GM06990 (cell line): ENCODE results near the gene ADRA2B.

ENCODE experiments used
- DNase-seq: peaks from one replicate; pipeline ENCODE4 v3.0.0-alpha.2; 2011; ENCODE audit not compliant: insufficient read length; ENCODE audit errors: extremely low read depth
- H3K27me3 ChIP-seq: replicated peaks from 2 replicates; pipeline ENCODE4 v1.6.0; 2011; ENCODE audit warnings: low read length; ENCODE audit not compliant: control insufficient read depth, insufficient read depth
- H3K36me3 ChIP-seq: 2 replicates; pipeline ENCODE4 v1.5.1; 2011; ENCODE audit warnings: low read length; ENCODE audit not compliant: control insufficient read depth, insufficient read depth
- H3K4me3 ChIP-seq: replicated peaks from 2 replicates; pipeline ENCODE4 v1.5.1; 2011; ENCODE audit warnings: low read depth, mild to moderate bottlenecking, control low read depth, low read length
- CTCF ChIP-seq: IDR thresholded peaks from 2 replicates; pipeline ENCODE4 v1.5.1; 2011; ENCODE audit warnings: low read length, control low read depth, mild to moderate bottlenecking, inconsistent platforms; ENCODE audit not compliant: insufficient read depth, poor library complexity, severe bottlenecking

The ADRA2B gene

GRCh38 chr2:96138179-96139145 lies 22.1 kb upstream of the ADRA2B start, which contains the start of gene ASTL:
Gene ASTL (minus strand): TSS chr2:96138502. CDS start chr2:96138436, 66 bp downstream.
- Histone ChIP-seq H3K36me3 (peaks cover 11% of the 10 kb centered on the region), H3K4me3 (no peak within 1 kb of the TSS), H3K27me3 (no peaks in the 10 kb centered on the region)
- peak; percentile 56 for DNase-seq
- TF ChIP-seq CTCF, result peak; percentile 76

GRCh38 chr2:96137321-96138178 lies 21.2 kb upstream of the ADRA2B start:
- no peak for TF ChIP-seq CTCF
- H3K27me3 ChIP-seq, result no peaks in the 10 kb centered on the region
- DNase-seq, result no peak
- peaks cover 4% of the 10 kb centered on the region for H3K36me3 ChIP-seq
- H3K4me3 ChIP-seq, result no peak overlapping the region

- Histone ChIP-seq H3K27me3 (no peaks in the 10 kb centered on the region), H3K4me3 (no peak overlapping the region), H3K36me3 (no peaks in the 10 kb centered on the region; the same call in 1 of the 2 replicates)
- no peak for TF ChIP-seq CTCF
- DNase-seq, result no peak
Measured at GRCh38 chr2:96136129-96136720, 19.9 kb upstream of the ADRA2B start.

GRCh38 chr2:96135621-96136020 lies 19.2 kb upstream of the ADRA2B start:
- Histone ChIP-seq H3K36me3 (no peaks in the 10 kb centered on the region), H3K4me3 (no peak overlapping the region), H3K27me3 (no peaks in the 10 kb centered on the region)
- TF ChIP-seq CTCF, result no peak
- no peak for DNase-seq

GRCh38 chr2:96135171-96135570 lies 18.8 kb upstream of the ADRA2B start:
- H3K4me3 ChIP-seq, result no peak overlapping the region
- H3K36me3 ChIP-seq, result no peaks in the 10 kb centered on the region
- no peak for DNase-seq
- no peaks in the 10 kb centered on the region for H3K27me3 ChIP-seq
- no peak for TF ChIP-seq CTCF
